Central memory CD4-positive, alpha-beta T cell (primary cell): ENCODE data around the gene RNPEP.
"Not testable (repeated sequence)": the region's sequence is repeated elsewhere in the genome, so short reads cannot be mapped to it uniquely, and the experiment has no call there.

Experiments
- DNase-seq: peaks from one replicate; pipeline ENCODE4 v3.0.0; 2022

RNPEP gene

DNA sequence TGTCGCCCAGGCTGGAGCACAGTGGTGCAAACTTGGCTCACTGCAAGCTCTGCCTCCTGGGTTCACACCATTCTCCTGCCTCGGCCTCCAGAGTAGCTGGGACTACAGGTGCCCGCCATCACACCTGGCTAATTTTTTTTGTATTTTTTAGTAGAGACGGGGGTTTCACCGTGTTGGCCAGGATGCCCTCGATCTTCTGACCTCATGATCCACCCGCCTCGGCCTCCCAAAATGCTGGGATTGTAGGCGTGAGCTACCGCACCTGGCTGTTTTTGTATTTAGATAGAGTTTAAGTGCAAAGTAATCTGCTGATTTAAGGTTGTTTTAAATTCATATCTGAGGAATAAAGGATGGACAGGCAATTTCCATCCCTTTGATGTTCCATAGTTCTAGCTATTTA, 20.1 kb upstream of the RNPEP start:
- DNase-seq, result not testable (repeated sequence)

DNA sequence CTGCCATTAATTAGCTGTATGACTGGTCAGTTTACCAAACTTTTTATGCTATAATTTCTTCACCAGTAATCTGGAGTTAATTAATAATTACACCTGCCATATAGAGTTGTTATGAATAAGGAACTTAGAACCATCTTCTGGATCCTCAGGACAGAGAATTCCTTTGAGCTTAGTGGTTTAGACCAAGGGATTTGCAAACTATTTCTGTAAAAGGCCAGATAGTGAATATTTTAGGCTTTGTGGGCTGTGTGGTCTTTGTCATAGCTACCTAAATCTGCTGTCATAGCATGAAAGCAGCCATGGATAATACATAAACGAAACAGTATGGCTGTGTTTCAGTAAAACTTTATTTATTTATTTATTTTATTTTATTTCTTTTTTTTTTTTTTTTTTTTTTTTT, 18.2 kb upstream of the RNPEP start:
- DNase-seq, result no peak

DNA sequence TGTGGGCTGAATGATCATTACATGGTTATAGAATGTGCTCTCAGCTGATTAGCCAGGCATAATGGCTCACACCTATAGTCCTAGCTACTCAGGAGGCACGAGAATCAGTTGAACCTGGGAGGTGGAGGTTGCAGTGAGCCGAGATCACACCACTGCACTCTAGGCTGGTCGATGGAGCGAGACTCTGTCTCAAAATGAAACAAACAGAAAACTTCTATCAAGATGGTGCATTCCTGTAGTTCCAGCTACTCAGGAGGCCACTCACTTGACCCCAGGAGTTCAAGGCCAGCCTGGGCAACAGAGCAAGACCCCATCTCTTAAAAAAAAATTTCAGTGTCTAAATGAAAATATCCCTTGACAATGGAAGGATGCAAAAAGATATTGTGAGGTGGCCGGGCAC, 16.3 kb upstream of the RNPEP start:
- DNase-seq, result no peak

DNA sequence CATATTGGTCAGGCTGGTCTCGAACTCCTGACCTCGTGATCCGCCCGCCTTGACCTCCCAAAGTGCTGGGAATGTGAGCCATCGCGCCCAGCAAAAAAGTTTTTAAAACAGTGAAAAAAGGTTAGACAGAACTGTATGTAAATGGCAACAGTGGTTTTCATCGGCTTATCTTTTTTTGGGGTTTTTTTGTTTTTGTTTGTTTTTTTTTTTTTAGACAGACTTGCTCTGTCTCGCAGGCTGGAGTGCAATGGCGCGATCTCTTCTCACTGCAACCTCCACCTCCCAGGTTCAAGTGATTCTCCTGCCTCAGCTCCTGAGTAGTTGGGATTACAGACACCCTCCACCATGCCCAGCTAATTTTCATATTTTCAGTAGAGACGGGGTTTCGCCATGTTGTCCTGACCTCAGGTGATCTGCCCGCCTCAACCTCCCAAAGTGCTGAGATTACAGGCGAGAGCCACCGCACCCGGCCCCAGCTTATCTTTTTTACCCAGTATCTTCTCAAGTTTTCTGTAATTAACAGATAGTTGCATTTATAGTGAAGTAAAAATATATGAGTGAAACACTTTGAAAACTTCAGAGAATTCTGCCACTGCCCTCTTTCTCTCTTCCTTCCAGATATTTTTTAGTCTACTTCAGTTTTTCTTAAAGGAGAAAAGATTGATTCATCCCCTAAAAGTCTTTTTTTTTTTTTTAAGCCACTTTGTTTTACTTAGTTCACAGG, 14.1 kb upstream of the RNPEP start:
- DNase-seq, result no peak

DNA sequence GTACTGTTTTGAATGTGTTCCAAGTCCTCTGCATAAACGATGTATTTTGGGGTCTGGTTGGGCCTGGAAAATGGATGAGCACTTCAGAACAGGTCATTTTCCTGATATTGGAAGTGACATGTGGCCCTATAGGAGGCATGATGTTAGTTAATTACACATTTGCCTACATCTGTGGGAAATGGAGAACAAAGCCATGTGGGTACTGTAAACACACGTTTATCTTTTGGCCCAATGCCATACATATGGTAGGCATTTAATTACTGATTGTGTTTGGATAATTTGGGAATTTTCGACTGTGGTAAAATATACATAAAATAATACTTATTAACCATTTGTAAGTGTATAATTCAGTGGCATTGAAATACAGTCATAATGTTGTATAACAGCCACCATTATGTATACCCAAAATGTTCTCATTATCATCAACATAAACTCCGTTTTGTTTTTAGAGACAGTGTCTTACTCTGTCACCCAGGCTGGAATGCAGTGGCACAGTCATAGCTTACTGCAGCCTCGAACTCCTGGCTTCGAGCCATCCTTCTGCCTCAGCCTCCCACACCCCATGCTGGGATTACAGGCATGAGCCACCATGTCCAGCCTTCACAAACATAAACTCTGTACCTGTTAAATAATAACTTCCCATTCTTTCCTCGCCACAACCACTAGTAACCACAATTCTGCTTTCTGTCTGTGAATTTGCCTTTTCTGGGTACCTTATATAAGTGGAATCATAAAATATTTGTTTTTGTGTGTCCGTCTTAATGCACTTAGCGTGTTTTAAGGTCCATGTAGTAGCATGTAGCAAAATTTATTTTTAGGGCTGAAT, 11.9 kb upstream of the RNPEP start:
- DNase-seq, result no peak

DNA sequence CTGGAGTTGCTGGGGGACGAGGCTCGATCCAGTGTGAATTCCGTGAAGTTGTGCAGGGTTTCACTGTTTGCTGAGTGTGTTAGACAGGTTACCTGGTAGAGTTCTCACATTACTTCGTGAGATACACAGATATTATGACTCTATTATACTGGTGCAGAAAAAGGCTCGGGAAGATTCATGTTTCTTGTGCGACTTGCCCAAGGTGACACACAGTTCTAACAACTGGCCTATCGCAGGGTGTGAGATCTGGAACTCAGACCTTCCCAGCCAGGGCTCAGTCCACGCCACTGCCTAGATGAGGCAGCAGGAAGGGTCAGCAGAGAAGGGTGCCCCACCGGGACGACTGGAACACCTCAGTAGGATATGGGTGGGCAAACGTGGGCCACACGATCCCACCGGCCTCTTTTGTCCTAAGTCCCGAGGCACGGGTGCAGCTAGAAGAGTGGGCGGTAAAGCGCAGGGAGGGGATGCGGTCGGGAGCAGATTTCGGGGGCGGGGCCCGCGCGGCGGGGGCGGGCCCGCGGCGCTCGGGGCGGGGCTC, 296 bp upstream of the RNPEP start:
- DNase-seq, result no peak

DNA sequence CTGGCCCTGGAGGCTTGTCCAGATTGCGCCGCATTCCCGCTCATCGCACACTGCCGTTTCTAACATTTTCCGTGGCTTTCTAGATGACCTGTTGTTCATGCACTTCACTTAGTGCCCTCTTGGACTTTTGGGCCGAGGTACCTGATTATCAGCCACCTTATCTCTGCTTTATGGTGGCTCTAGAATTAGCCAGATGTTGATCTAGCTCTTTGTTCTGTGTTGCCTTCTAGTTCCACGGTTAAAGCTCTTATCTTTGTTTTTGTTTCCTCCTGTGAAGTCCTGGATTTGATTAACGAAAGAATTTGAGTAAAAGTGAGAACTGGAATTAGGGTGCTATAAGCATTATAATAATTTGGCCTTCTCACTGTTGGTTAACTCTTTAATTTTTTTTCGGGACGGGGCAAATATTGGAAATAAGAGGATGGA, 945 bp downstream of the RNPEP start:
- DNase-seq, result no peak

DNA sequence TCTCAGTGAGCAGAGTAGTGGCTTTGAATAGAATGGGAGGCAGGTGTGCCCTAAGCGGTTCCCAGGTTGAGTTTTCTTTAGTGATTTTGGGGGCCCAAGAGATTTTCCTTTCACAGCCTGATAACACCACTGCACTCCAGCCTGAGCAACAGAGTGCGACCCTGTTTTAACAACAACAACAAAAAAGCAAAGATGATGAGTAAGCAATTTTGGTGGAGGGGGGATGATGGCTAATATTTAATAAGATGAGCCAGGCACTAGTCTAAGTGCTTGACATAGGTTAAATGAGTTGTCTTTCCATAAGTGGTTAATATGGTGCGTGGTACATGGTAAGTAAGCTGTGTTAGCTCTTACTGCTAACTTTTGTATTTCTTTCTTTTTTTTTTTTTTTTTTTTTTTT, 2.0 kb downstream of the RNPEP start:
- DNase-seq, result no peak

DNA sequence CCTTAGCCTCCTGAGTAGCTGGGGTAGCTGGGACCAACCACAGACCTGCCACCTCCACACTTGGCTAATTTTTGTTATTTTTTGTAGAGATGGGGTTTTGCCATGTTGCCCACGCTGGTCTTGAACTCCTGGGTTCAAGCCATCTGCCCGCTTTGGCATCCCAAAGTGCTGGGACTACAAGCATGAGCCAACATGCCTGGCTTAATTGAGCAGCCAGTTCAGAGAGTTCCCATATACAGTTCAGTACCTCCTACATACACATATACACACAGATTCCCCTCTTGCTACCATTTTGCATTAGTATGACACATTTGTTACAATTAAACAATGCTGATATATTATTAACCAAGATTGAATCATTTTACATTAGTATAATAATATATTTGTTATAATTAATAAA, 2.9 kb downstream of the RNPEP start:
- DNase-seq, result no peak

DNA sequence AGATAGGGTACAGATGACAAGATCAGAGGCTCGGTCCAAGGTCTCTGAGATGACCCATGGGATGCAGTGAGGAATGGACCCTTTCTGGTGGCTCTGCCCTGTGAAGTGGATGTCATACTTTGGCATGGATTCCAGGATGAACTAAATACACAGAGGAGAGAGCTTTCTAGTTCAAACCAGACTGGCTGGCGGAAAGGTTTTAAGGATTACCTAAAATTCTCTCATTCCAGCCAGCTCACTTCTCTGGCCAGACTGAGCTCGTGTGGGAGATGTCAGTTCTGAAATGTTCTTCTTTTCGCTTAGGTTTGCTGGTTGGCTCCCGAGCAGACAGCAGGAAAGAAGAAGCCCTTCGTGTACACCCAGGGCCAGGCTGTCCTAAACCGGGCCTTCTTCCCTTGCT, 6.2 kb downstream of the RNPEP start:
- DNase-seq, result no peak

DNA sequence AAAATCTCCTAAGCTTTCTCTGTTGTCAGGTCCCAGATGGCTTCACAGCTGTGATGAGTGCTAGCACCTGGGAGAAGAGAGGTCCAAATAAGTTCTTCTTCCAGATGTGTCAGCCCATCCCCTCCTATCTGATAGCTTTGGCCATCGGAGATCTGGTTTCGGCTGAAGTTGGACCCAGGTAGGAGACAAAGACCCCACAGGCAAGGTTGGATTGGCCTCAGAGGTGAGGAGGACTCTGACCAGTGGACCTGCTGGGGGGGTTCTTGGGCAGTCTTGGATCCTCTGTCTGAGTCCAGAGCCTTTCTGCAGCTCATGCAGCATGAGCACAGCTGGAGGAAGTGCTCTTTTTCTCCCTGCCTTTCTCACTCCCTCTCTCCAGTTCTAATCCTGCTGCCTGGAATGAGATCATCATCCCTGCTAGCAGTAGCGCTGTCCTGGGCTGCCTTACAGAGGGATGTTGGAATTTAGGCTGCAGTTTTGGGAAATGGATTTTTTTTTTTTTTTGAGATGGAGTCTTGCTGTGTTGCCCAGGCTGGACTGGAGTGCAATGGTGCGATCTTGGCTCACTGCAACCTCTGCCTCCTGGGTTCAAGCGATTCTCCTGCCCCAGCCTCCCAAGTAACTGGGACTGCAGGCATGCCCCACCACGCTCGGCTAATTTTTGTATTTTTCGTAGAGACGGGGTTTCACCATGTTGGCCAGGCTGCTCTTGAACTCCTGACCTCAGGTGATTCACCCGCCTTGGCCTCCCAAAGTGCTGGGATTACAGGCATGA, 7.1 kb downstream of the RNPEP start:
- DNase-seq, result no peak

DNA sequence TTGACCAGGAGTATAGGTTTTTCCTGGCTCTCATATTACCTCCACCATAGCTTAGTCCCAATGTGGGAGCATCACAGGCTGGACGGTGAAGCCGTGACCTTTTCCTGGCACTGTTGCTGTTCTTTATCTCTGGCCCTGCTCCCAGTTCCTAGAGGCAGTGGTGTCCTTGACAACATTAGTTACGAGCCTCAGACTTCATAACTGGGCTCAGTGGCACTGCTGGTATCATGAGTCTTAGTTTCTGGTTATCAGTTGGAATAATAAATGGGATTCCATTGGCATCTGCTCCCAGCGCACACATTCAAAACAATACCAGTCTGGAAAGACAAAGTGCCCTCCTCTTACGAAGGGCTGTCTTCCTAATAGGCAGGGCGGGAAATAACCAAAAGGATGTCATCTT, 8.0 kb downstream of the RNPEP start:
- no peak for DNase-seq

DNA sequence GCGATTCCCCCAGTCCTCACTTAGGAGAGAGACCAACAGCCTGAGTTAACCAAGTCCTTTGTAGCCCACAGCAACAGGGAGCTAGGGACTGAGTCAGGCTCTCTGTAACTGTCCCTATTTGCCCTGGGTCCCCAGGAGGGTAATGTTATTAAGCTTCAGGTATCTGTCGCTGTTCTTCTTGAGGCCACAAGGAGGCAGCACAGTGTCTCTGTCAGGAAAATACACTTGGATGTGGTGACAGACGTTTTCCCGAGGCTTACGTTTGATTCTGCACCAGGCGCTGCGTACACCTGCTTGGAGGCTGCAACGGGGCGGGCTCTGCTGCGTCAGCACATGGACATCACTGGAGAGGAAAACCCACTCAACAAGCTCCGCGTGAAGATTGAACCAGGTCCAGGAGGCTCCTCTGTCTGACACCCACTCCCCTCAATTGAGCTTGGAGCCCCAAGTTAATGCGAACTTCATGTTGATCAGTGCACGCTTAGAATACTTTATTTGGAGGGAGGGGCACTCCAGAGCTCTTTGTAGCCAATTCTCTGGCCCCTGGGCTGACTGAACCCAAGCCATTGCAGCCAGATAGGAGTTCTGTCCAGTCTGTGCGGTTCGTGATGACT, 17.3 kb downstream of the RNPEP start:
- DNase-seq, result no peak

DNA sequence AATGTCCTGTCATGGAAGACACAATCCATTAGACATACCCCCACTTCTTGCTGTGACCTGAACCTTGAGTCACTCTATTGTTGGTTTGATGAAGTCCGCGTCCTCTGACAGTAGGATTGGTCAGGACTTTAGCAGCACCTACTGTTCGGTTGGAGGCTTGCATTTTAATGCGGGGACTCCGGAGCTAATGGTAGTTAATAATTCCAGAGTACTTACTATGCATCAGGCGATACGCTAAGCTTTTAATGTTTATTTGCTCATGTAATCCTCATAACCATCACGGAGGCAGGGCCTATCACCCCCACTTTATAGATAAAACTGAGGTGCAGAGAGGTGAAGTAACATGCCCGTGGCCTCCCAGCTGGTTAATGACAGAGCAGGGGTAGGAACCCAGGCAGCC, 20.1 kb downstream of the RNPEP start:
- no peak for DNase-seq

DNA sequence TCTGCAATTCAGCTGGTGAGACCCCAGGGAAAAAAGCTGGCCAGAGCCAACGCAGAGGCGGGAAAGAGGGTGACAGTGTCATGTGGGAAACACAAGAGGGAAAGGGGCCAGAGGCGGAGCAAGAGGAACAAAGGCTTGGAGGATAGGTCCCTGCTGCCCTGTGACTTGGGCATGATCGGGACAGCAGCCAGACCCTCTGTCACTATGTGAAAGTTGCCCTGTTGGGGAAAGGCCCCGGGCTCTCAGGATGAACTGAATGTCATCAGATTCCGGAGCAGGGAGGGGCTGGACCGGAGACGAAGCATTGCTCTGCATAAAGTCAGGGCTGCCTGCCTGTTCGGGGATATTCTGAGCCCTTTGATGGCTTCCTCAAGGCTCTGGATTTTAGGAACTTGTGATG, 22.3 kb downstream of the RNPEP start:
- no peak for DNase-seq

DNA sequence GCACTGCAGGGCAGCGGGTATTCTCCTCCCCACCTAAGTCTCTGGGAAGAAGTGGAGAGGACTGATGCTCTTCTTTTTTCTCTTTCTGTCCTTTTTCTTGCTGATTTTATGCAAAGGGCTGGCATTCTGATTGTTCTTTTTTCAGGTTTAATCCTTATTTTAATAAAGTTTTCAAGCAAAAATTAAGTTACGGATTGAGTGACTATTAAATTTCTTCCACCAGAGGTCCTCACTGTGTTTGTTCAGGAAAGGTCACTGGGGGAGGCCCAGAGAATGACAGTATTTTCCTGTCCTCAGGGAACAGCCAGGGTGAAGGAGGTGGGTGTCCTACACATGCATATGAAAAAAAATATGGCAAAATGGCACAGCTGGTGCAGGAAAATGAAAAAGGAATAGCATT, 23.5 kb downstream of the RNPEP start:
- no peak for DNase-seq

DNA sequence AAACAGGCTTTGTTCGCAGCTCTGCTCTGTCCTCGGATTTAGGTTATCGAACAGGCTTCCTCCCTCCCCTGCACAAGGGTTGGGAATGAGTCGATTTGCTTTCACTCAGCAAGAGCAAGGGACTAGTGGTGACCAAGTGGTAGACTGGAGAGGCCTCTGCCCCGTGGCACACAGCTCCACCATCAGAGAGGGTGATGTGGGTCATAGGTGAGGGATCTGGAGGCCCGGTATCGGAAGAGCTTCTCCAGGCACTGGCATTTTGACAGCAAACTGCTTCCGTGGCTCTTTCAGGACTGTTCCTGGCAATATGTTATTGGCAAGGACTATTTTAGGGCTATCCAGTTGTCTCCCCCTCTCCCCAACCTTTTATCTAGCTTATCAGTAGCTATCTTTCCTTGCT, 24.9 kb downstream of the RNPEP start:
- DNase-seq, result no peak

DNA sequence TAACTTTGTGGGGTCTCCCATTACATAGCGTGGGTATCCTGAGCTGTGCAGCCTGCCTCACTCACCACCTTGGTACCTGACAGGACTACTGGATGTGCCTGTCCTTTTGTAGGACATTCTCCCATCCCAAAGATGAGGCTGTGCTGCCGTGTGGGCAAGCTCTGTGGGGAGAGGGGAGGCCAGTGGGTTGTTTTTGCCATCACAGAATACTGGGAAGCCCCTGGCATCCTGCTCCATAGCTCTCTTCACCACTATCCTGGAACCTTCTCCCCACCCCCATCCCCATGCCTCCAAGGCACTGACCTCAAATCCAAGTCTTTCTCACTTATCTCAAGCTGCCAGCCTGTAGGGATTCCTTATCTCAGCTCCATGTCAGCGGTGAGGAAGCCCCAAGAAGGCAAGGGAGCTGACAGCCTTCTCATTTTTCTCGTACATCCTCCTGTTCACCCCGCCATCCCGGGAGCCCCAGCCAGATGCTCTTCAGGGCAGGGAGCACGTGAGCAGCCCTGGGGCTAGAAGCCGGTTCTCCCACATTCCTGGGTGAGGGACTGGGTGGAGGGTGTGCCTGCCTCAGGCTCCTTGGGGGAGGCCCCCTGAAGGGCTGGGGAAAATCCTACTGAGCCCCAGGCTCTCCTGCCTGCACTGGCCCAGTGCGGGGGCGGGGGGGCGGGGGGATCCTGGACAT, 25.5 kb downstream of the RNPEP start:
- no peak for DNase-seq

DNA sequence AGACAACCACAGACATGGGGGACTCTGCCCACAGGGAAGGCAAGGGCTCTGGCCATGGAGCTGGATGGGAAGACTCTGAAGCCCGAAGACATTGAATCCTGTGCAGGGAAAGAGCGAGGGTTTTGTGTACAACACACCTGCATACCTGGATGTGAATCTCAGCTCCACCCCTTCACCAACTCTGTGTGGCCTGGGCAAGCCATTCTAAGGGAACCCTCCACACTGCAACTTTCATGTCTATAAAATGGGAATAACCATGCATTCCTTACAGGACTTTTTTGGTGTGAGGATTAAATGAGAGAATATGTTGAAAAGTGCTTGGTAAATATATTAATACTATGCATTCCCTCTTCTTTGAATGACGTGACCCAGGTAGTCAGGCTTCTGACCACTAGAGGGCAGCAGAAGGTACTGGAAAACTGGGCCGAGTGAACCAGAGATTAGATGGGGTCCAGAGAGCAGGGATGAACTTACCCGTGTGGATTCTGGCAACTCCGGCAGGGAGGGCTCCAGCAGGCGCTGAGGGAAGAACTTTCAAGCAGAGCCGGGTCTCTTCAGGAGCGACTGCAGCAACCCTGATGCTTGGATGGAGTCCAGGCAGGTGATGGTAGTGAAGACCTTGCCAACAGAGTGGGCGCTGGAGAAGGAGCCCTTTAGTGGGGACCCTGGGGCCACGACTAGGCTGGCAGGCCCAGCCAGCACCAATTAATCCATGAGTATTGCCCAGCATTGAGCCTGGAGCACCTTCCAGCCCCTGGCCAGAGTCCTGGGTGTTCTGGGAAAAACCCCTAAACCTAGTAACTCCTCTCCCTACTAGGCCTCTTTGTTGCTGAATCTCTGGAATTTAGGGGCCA, 27.1 kb downstream of the RNPEP start:
- peak; percentile 40 for DNase-seq

DNA sequence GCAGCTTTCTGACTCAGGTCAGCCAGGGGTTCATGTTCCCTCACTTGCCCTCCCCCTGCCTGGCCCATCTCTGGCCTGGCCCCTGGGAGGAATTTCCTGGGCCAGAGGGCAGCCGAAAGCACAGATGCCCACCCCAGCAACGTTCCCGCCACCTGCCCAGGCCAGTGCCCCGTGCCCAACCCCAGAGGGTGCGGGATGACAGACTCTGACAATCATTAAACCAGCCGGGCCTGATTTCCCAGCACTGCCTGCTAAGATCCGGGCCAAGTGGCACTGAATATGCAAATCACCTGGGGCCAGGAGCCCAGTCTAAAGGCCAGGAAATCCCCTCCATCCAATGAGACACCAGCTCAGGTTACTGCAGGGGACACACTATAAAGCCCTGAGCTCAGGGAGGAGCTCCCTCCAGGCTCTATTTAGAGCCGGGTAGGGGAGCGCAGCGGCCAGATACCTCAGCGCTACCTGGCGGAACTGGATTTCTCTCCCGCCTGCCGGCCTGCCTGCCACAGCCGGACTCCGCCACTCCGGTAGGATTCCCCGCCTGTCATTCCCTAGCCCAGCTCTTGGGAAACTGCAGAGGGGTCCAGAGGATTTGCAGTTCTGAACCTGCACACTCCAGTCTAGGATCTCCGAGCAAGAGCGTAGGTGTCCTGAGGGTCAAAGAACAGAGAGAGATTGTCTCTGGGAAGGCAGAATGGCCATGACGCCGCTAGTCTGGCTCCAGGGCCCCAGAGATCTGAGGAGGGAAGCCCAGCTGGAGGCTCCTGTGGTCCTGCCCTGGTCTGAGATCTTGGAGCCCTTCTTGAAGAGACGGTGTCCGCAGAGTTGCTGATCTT, 27.9 kb downstream of the RNPEP start, which contains the start of gene ELF3:
TSS of gene ELF3 (plus strand) at position 408 of the 836 bp plus-strand sequence. CDS start 550 bp downstream, outside the sequence.
- DNase-seq, result no peak
